HepG2 (cell line): ENCODE measurements around the gene SURF2. TPM values are rescaled to one million over a fixed set of nuclear protein-coding genes. Genes with fewer than 3 reads are reported as not detected.

Experiments
- ELF1 ChIP-seq: sonication (generic); formaldehyde crosslinking; IDR thresholded peaks from 2 replicates; pipeline ENCODE4 v1.4.0; 2020; ENCODE audit warnings: missing genetic modification reagents
- FOXA3 ChIP-seq: IDR thresholded peaks from 2 replicates; pipeline ENCODE4 v1.6.1; 2016; ENCODE audit warnings: missing genetic modification reagents, missing compliant biosample characterization
- GABPB1 ChIP-seq: IDR thresholded peaks from 2 replicates; pipeline ENCODE4 v1.6.1; 2016; ENCODE audit warnings: mild to moderate bottlenecking, missing genetic modification reagents, moderate library complexity, missing compliant biosample characterization
- GATAD1 ChIP-seq: IDR thresholded peaks from 2 replicates; pipeline ENCODE4 v1.6.1; 2016; ENCODE audit warnings: missing genetic modification reagents, missing compliant biosample characterization
- GATAD2A ChIP-seq: IDR thresholded peaks from 2 replicates; pipeline ENCODE4 v1.6.1; 2016
- GTF2F1 ChIP-seq: fragments of 150-350 bp; IDR thresholded peaks from 2 replicates; pipeline ENCODE4 v1.6.1; 2014; ENCODE audit warnings: low read length
- HIC2 ChIP-seq: sonication (generic); formaldehyde crosslinking; IDR thresholded peaks from 2 replicates; pipeline ENCODE4 v1.9.0; 2022; ENCODE audit warnings: low read depth, missing genetic modification reagents
- MATR3 ChIP-seq: sonication (generic); formaldehyde crosslinking; IDR thresholded peaks from 2 replicates; pipeline ENCODE4 v1.4.0; 2020; ENCODE audit warnings: missing genetic modification reagents
- MBD4 ChIP-seq: IDR thresholded peaks from 2 replicates; pipeline ENCODE4 v1.6.1; 2012; ENCODE audit warnings: low read length, inconsistent platforms, borderline replicate concordance
- NR0B2 ChIP-seq: sonication (generic); formaldehyde crosslinking; IDR thresholded peaks from 2 replicates; pipeline ENCODE4 v1.4.0; 2020; ENCODE audit warnings: mild to moderate bottlenecking, missing genetic modification reagents
- NR2C2 ChIP-seq: sonication (generic); formaldehyde crosslinking; IDR thresholded peaks from 2 replicates; pipeline ENCODE4 v1.4.0; 2020; ENCODE audit warnings: missing genetic modification reagents, mild to moderate bottlenecking, moderate library complexity, borderline replicate concordance
- PHF5A ChIP-seq: IDR thresholded peaks from one replicate; pipeline ENCODE4 v1.6.1; 2018; ENCODE audit warnings: low read depth, missing genetic modification reagents; ENCODE audit not compliant: unreplicated experiment
- POLR2AphosphoS5 ChIP-seq: IDR thresholded peaks from 2 replicates; pipeline ENCODE4 v1.6.1; 2012; ENCODE audit warnings: low read depth, low read length
- RXRB ChIP-seq: IDR thresholded peaks from 2 replicates; pipeline ENCODE4 v1.6.1; 2016; ENCODE audit warnings: borderline replicate concordance, missing genetic modification reagents, missing compliant biosample characterization
- SIX4 ChIP-seq: sonication (generic); formaldehyde crosslinking; IDR thresholded peaks from 2 replicates; pipeline ENCODE4 v1.4.0; 2020; ENCODE audit warnings: missing genetic modification reagents
- SOX5 ChIP-seq: IDR thresholded peaks from 2 replicates; pipeline ENCODE4 v1.6.1; 2016; ENCODE audit warnings: borderline replicate concordance
- SP4 ChIP-seq: sonication (generic); formaldehyde crosslinking; IDR thresholded peaks from 2 replicates; pipeline ENCODE4 v1.8.1; 2023; ENCODE audit warnings: mild to moderate bottlenecking, missing genetic modification reagents
- SYNCRIP ChIP-seq: fragments of 200-400 bp; formaldehyde crosslinking; IDR thresholded peaks from 2 replicates; pipeline ENCODE4 v1.6.1; 2018; ENCODE audit warnings: mild to moderate bottlenecking, low read depth, low read length; ENCODE audit not compliant: insufficient read depth
- TFDP1 ChIP-seq: IDR thresholded peaks from 2 replicates; pipeline ENCODE4 v1.6.1; 2016; ENCODE audit warnings: missing compliant biosample characterization, missing genetic modification reagents, borderline replicate concordance
- TGIF2 ChIP-seq: IDR thresholded peaks from 2 replicates; pipeline ENCODE4 v1.6.1; 2016; ENCODE audit warnings: control low read depth, missing compliant biosample characterization
- ZBTB7B ChIP-seq: sonication (generic); formaldehyde crosslinking; IDR thresholded peaks from 2 replicates; pipeline ENCODE4 v1.4.0; 2020; ENCODE audit warnings: missing genetic modification reagents
- ZNF337 ChIP-seq: sonication (generic); formaldehyde crosslinking; IDR thresholded peaks from 2 replicates; pipeline ENCODE4 v1.5.1; 2020; ENCODE audit warnings: missing genetic modification reagents, low read depth, mild to moderate bottlenecking, borderline replicate concordance
- ZNF501 ChIP-seq: sonication (generic); formaldehyde crosslinking; IDR thresholded peaks from 2 replicates; pipeline ENCODE4 v1.5.1; 2020; ENCODE audit warnings: mild to moderate bottlenecking, moderate library complexity, missing genetic modification reagents
- ZNF75D ChIP-seq: sonication (generic); formaldehyde crosslinking; IDR thresholded peaks from 2 replicates; pipeline ENCODE4 v1.8.1; 2023; ENCODE audit warnings: missing genetic modification reagents, mild to moderate bottlenecking, borderline replicate concordance
- ZNF768 ChIP-seq: sonication (generic); formaldehyde crosslinking; IDR thresholded peaks from 2 replicates; pipeline ENCODE4 v1.4.0; 2020; ENCODE audit warnings: missing genetic modification reagents
- ZNF878 ChIP-seq: sonication (generic); formaldehyde crosslinking; IDR thresholded peaks from 2 replicates; pipeline ENCODE4 v1.8.1; 2023; ENCODE audit warnings: mild to moderate bottlenecking, missing genetic modification reagents, moderate library complexity
- ZUFSP ChIP-seq: sonication (generic); formaldehyde crosslinking; IDR thresholded peaks from 2 replicates; pipeline ENCODE4 v1.9.0; 2021; ENCODE audit warnings: missing genetic modification reagents, mild to moderate bottlenecking, borderline replicate concordance
- polyA plus RNA-seq, 8 experiments: library from polyadenylated mRNA; depleted of rRNA in 3 of 8; stranded (reverse) in 7 of 8; unstranded in 1 of 8; fragments of >200 nt; fragmentation: Illumina TruSeq in 4 of 8; extraction: Trizol in 4 of 8; gene quantifications; 2 replicates each; pipeline versions ENCODE4 v1.2.1 to v1.2.3, GENCODE V29; 2011 to 2016; ENCODE audit warnings: low read depth in 4 of 8, missing spikeins in 1 of 8, mixed read lengths in 1 of 8; ENCODE audit not compliant: insufficient read depth in 1 of 8
- total RNA-seq, 5 experiments: library from RNA; depleted of rRNA; stranded (reverse); fragments of >200 nt; fragmentation: Illumina TruSeq; extraction: Trizol; gene quantifications; 2 replicates each; pipeline ENCODE4 v1.2.3, GENCODE V29; 2016; ENCODE audit warnings: low read depth in 1 of 5

Gene SURF2
- total and polyA plus RNA-seq, 2 of the 13 experiments (the other 11 are each of a cell fraction or from before 2014, with no cell fraction given), result 6.3 to 13.6 TPM

- TF ChIP-seq SYNCRIP (no peak), ZNF878 (CRISPR knock-in tag) (no peak), GABPB1 (CRISPR knock-in tag) (peak; percentile 35; the same call in 1 of the 2 replicates), POLR2AphosphoS5 (peak; percentile 25; the same call in 1 of the 2 replicates), ZUFSP (CRISPR knock-in tag) (no peak), ZNF75D (CRISPR knock-in tag) (no peak), GTF2F1 (no peak), ZNF501 (CRISPR knock-in tag) (no peak), ZBTB7B (CRISPR knock-in tag) (0 out of 2 replicates have a peak, but pooled peaks have one; percentile 21), GATAD1 (peak; percentile 12; the same call in 1 of the 2 replicates), ZNF768 (no peak), MATR3 (no peak), MBD4 (0 out of 2 replicates have a peak, but pooled peaks have one; percentile 13), TGIF2 (0 out of 2 replicates have a peak, but pooled peaks have one; percentile 30), GATAD2A (CRISPR knock-in tag) (peak; percentile 37; the same call in 1 of the 2 replicates), RXRB (CRISPR knock-in tag) (peak; percentile 2; the same call in 1 of the 2 replicates), FOXA3 (CRISPR knock-in tag) (0 out of 2 replicates have a peak, but pooled peaks have one; percentile 8), HIC2 (CRISPR knock-in tag) (no peak), ELF1 (CRISPR knock-in tag) (peak; percentile 37; the same call in 1 of the 2 replicates), NR2C2 (CRISPR knock-in tag) (peak; percentile 27; the same call in 1 of the 2 replicates), SIX4 (CRISPR knock-in tag) (no peak), NR0B2 (CRISPR knock-in tag) (no peak), SOX5 (CRISPR knock-in tag) (0 out of 2 replicates have a peak, but pooled peaks have one; percentile 17), TFDP1 (CRISPR knock-in tag) (peak; percentile 31; the same call in 1 of the 2 replicates), ZNF337 (CRISPR knock-in tag) (no peak), PHF5A (CRISPR knock-in tag) (no peak), SP4 (CRISPR knock-in tag) (no peak)
These were observed 4.3 kb upstream of the SURF2 start (continued) for GRCh38 chr9:133351908-133352634.
